ENCODE measurements around the gene KRTAP3-1. TPM values are rescaled to one million over a fixed set of nuclear protein-coding genes. Genes with fewer than 3 reads are reported as not detected.

The KRTAP3-1 gene
- total RNA-seq, 1 experiment from 2014 or later, result not detected

DNA sequence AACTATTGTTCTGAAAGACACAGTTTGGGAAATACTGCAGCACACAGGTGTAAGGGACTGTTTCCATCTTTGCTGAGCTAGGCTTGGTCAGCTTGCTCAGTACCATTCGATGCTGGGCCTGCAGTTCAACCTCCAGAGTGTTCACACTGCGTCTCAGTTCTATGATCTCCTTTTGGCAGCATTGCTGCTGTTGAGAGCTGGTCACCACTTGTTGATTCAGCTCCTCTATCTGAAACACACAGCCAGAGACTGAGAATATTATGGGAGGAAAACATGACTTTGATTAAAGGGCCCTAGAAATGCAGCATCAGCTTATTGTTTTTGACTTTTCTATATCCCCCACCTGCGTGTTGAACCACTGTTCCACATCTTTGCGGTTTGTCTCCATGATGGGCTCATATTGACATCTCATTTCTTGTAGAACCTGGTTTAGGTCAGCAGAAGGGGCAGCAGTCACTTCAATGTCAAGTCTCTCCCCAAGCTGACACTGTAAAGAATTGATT lies 46.8 kb downstream of the KRTAP3-1 start:
- no peak overlapping the region for H2AK5ac ChIP-seq (ENCODE audit: insufficient read length, low read length)
- no peak overlapping the region for H3K56ac ChIP-seq (ENCODE audit: insufficient read length, low read depth, low read length)
- no peaks in the 10 kb centered on the region for H4K20me1 ChIP-seq (ENCODE audit: control insufficient read depth, insufficient read depth, insufficient read length)
- no peak overlapping the region for H3K18ac ChIP-seq (ENCODE audit: insufficient read length, low read depth, low read length)
- DNase-seq, result no peak
- no peaks in the 10 kb centered on the region for H3K23me2 ChIP-seq (ENCODE audit: insufficient read length, low read depth, low read length, poor library complexity, severe bottlenecking)
- no peak overlapping the region for H4K8ac ChIP-seq (replicated peaks; ENCODE audit: insufficient read length, low read depth, low read length)
- no peak overlapping the region for H2BK12ac ChIP-seq (ENCODE audit: insufficient read length, low read depth, low read length)
- H3K9me3 Mint-ChIP-seq, result no peaks in the 10 kb centered on the region
- no peak overlapping the region for H3K4ac ChIP-seq (ENCODE audit: low read depth, low read length)
- H3K9ac ChIP-seq (ENCODE audit: extremely low read depth, insufficient read length, low read length), result no peak overlapping the region
- no peak overlapping the region for H2BK120ac ChIP-seq (ENCODE audit: low read depth, low read length, poor library complexity, severe bottlenecking)
- no peak overlapping the region for H2BK5ac ChIP-seq (ENCODE audit: insufficient read length, low read length)
- no peak overlapping the region for H3K4me2 ChIP-seq (ENCODE audit: insufficient read depth, insufficient read length, low read length)
- H3K36me3 Mint-ChIP-seq (ENCODE audit: insufficient read depth in 1 of 3, low read depth in 3 of 3), result no peaks in the 10 kb centered on the region
- no peak overlapping the region for H3K4me3 Mint-ChIP-seq
- no peaks in the 10 kb centered on the region for H3K27me3 ChIP-seq (ENCODE audit: insufficient read depth, low read length)
- no peak overlapping the region for H4K91ac ChIP-seq (ENCODE audit: insufficient read length, low read depth, low read length)
- no peaks in the 10 kb centered on the region; the same call in none of the 2 replicates for H3K27me3 Mint-ChIP-seq (ENCODE audit: low read depth)
- H2BK20ac ChIP-seq (ENCODE audit: low read depth, low read length, poor library complexity, severe bottlenecking), result no peak overlapping the region
- no peak overlapping the region for H3T11ph ChIP-seq (ENCODE audit: low read length)
- no peak overlapping the region for H4K5ac ChIP-seq (ENCODE audit: insufficient read length, low read depth, low read length)
- H2AFZ ChIP-seq (ENCODE audit: low read length), result no peak overlapping the region
- H3K79me1 ChIP-seq (ENCODE audit: insufficient read depth, low read depth, low read length, poor library complexity, severe bottlenecking), result no peaks in the 10 kb centered on the region
- no peaks in the 10 kb centered on the region for H3K9me3 ChIP-seq (ENCODE audit: control insufficient read depth, low read depth, low read length)
- no peak overlapping the region for H3K14ac ChIP-seq (ENCODE audit: insufficient read depth, low read length)
- no peak overlapping the region for H3K23ac ChIP-seq (ENCODE audit: insufficient read length, low read depth, low read length)
- peaks cover 20 to 23% of the 10 kb centered on the region in 2 experiments for H3K4me1 Mint-ChIP-seq
- TF ChIP-seq, protein P1, sequence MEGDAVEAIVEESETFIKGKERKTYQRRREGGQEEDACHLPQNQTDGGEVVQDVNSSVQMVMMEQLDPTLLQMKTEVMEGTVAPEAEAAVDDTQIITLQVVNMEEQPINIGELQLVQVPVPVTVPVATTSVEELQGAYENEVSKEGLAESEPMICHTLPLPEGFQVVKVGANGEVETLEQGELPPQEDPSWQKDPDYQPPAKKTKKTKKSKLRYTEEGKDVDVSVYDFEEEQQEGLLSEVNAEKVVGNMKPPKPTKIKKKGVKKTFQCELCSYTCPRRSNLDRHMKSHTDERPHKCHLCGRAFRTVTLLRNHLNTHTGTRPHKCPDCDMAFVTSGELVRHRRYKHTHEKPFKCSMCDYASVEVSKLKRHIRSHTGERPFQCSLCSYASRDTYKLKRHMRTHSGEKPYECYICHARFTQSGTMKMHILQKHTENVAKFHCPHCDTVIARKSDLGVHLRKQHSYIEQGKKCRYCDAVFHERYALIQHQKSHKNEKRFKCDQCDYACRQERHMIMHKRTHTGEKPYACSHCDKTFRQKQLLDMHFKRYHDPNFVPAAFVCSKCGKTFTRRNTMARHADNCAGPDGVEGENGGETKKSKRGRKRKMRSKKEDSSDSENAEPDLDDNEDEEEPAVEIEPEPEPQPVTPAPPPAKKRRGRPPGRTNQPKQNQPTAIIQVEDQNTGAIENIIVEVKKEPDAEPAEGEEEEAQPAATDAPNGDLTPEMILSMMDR (conservative IDR thresholded peaks at IDR 0.05), result no peak
- H3K27ac Mint-ChIP-seq, result no peak overlapping the region
- no peak overlapping the region for H2BK15ac ChIP-seq (ENCODE audit: low read depth, low read length)
- no peaks in the 10 kb centered on the region for H3K79me2 ChIP-seq (ENCODE audit: insufficient read depth, low read length)
- no CpG with 5 or more reads among the region's 4 CpGs for WGBS (ENCODE audit: extremely low coverage, insufficient read length, low lambda C conversion rate)
- H3K27ac ChIP-seq (ENCODE audit: insufficient read length, low read depth, low read length), result no peak overlapping the region
- H3K4me1 ChIP-seq (ENCODE audit: insufficient read depth, low read length), result peaks cover 9% of the 10 kb centered on the region; the same call in 1 of the 2 replicates

All from H9 (cell line).